Epidermal melanocyte (primary cell): Measurements from ENCODE around the gene MACROD1.

Experiments used
- DNase-seq: peaks from one replicate; pipeline ENCODE4 v3.0.0; 2011; ENCODE audit warnings: low spot score; ENCODE audit not compliant: insufficient read length

Gene MACROD1

GRCh38 chr11:64131683-64132190 is 34.2 kb downstream of the MACROD1 start:
- no peak for DNase-seq

GRCh38 chr11:64130618-64131017 is 35.3 kb downstream of the MACROD1 start:
- DNase-seq: no peak

- no peak for DNase-seq
Observed at GRCh38 chr11:64129403-64129802, 36.5 kb downstream of the MACROD1 start.

DNA sequence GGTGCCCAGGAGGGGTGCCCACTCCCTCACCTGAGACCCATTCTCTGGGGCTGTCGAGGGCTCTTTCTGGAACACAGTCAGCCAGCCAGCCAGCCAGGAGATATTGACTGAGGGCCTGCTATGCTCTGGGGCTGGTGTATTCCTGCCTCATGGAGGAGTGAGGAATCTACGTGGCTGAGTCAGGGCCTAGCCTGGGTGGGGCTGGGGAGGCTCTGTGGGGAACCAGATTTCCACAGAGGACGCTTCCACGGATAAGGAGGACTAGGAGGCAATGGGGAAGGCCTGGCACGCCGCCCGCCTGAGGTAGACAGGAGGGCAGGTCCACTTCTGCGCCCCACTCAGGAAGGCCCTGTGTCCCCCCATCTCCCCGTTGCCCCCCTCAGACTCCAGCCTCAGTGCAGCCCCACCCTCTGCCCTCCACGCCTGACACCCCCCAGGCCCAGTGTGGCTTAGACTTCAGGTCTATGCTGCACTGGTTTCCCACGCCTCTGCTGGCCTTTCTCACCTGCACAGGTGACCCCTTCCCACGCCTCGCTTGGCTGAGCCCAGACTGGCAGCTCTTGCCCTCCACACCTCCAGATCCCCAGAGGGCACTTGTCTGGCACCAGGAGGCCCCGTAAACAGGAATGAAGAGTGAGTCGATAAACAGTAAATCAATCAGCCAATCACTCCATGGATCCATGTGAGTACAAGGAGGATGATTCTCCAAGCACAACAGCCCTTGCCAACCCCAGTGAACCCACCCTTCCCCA is 37.5 kb downstream of the MACROD1 start:
- no peak for DNase-seq

GRCh38 chr11:64127267-64128072 is 38.4 kb downstream of the MACROD1 start:
- no peak for DNase-seq

- DNase-seq: no peak
Observed at GRCh38 chr11:64126796-64127195, 39.1 kb downstream of the MACROD1 start.

GRCh38 chr11:64126371-64126770 is 39.5 kb downstream of the MACROD1 start:
- DNase-seq: no peak

GRCh38 chr11:64125676-64126075 is 40.2 kb downstream of the MACROD1 start:
- DNase-seq: no peak

DNA sequence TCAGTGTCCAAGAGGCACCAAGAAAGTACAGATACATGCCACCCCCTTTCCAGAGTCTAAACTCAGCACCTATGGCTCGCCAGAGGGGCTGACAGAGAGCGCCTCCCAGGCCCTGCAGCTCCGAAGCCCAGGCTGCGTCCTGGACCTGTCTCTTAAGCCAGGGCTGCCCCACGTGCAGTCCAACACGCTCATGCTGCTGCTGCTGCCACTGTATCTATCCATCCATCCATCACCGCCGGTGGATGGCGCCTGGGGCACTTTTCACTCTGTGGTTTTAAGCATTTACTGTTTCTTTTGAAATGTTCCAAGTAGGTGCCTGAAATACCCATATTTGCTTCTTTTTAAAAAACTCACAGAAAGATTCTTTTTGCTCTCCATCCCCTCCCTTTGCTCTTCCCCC is 41.8 kb downstream of the MACROD1 start:
- DNase-seq: no peak

DNA sequence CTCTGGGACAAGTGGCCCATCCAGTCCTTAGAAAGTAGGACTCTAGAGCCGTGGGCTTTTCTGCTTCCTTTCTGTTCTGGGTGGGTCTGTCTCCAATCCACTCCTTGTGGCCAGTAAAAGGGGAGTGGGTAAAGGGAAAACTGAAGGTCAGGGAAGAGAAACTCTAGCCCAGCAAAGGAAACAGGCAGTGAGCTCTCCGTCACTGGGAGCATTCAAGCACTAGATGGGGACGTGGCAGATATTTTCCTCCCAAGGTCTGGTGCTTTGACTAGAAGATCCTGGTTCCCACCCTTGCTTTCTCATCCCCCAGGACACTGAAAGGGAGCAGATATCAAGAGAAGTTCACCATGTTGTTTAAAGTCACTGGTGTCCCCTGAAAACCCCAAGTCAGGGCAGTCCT is 42.2 kb downstream of the MACROD1 start:
- DNase-seq: no peak

- no peak for DNase-seq
Observed at GRCh38 chr11:64122411-64123410, 43.2 kb downstream of the MACROD1 start.

- no peak for DNase-seq
Observed at GRCh38 chr11:64121663-64122410, 44.1 kb downstream of the MACROD1 start.

- no peak for DNase-seq
Observed at GRCh38 chr11:64120951-64121569, 44.9 kb downstream of the MACROD1 start.

DNA sequence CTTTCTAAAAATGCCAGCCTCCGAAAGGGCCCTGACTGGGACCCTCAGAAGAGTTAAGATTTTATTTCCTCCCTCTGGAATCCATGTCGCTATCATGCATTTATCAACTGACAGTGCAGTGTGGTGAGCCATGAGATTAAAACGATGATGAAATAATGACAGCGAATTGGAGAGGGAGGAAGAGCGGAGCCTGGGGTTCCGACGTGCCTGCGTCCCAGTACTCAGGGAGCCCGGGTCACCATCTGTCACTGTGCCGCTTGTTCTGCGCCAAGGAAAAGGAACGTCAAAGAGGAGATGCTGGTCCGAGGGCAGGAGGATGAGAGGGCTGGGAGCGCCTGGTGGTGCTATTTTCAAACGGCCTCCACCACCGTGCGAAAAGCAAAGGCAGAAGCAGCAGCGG is 46.2 kb downstream of the MACROD1 start:
- DNase-seq: no peak

DNA sequence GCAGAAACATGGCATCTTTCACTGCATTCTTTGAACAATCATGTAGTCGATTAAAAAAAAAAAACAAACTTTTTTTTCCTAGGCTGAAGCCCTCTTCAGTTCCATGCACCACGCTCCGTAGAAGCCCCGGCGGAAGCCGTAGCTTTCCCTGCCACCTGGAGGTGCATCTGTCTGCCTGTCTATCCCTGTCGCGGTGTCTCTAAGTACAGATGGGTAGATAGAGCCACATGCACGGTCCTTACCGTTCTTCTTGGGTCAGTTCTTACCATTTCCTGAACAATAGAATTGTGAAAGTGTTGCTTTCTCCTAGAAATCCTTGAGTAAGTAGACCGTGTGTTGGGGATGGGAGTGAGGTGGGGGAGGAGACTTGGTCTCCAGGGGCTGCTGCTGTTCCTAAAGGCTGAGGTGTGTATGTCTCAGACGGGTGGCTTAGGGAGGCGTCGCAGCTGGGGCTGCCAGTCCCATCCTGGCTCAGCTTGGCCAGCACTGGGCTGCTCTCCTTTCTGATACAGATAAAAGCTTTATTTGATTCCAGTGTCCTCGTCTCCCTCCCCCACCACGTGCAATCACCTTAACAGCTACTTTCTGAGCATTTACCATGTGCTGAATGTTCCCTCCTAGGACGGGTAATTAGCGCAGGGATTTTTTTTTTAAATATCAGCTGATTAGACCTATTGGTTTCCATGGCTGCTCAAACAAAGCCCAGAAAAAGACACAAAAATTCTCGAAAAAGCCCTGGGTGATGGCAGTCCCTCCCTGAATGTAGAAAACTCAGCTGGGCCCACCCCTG is 46.8 kb downstream of the MACROD1 start:
- DNase-seq: no peak

GRCh38 chr11:64117763-64118459 is 48.0 kb downstream of the MACROD1 start:
- DNase-seq: no peak

GRCh38 chr11:64115531-64116522 is 50.1 kb downstream of the MACROD1 start:
- no peak for DNase-seq

DNA sequence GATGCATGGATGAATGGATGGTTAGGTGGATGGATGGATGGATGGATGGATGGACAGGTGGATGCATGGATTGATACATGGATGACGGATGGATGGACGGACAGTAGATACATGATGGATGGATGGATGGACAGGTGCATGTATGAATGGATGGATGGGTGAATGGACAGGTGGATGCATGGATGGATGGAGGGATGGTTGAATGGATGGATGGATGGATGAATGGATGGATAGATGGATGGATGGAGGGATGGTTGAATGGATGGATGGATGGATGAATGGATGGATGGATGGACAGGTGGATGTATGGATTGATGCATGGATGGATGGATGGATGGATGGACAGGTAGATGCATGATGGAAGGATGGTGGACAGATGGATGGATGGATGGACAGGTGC is 51.7 kb downstream of the MACROD1 start:
- no peak for DNase-seq
